Measurements from ENCODE around the gene UCKL1.

Gene UCKL1

DNA sequence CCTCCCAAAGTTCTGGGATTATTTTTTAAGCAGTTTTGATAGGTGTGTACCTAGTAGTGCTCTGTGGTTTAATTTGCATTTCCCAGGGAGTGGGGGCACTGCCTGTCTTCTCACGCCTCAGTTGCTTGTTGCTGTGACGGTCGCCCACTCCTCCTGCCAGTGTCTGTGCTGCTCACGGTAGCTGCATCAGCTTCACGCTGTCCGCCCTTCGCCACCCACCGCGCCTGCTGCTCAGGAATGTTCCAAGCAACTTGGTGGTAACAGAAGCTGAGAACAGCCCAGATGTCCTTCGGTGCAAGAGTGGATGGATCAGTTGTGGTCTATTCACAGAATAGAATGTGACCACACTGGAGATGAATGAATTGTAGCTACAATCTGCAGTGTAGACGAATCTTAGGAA, 38.4 kb downstream of the UCKL1 start:
- no peak for DNase-seq

DNA sequence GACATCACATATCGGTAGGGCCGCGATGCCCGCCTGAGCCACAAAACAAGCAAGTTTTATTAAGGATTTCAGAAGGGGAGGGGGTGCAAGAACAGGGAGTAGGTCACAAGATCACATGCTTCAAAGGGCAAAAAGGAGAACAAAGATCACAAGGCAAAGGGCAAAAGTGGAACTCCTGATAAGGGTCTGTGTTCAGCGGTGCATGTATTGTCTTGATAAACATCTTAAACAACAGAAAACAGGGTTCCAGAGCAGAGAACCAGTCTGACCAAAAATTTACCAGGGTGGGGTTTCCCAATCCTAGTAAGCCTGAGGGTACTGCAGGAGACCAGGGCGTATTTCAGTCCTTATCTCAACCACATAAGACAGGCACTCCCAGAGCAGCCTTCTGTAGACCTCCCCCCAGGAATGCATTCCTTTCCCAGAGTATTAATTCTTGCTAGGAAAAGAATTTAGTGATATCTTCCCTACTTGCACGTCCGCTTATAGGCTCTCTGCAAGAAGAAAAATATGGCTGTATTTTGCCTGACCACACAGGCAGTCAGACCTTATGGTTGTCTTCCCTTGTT, 39.8 kb downstream of the UCKL1 start:
- peak; percentile 54 for DNase-seq

DNA sequence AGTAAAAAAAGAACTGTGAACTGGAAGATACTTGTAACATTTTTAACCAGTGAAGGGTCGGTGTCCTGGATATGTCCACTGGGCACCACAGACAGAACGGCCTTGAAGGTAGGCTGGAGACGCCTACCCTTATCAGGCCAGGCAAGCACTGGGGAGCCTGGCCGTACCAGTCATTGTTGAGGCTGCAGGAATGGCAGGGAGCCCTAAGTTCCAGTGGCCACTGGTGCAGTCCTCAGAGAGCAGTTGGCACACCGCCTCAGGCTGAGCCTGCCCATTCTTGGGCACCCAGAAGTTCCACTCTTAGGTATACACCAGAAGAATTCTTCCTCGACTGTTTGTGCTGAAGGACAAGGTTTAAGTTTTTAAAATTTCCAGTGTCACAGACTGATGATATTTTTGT, 40.7 kb downstream of the UCKL1 start:
- DNase-seq: no peak

DNA sequence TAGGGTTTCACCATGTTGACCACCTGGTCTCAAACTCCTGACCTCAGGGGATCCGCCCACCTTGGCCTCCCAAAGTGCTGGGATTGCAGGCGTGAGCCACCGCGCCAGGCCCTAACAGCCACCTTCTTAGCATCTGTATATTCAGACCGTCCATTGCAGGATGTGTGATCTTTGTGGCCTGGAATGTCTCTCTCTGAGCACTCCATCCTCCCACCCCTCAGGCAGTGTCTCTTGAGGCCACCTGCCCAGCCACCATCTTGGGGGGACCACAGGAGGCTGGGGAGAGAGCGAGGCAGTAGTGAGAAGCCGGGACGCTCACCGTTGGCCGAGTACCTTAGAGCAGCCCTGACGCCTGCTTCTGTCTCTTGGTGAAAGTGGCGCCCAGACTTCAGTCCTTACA, 42.4 kb downstream of the UCKL1 start:
- no peak for DNase-seq

DNA sequence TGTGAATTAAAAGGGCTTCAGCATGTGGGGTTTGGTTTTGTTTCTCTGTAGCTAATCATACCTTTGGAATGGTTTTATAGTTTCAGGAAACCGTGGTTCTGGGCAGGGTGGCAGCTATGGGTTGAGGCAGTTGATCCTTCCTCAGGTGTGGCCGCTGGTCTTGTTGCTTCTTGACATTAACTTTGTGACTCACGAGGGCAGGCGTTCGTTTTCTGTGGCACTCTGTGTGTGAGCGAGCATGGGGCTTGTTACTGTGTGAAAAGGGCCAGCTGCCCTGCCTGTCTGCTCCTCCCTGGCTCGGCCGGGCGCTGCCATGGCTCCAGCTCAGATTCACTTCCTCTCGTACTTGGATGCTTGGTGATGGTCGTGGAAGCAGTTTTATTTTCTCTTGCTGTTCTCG, 45.0 kb downstream of the UCKL1 start:
- DNase-seq: no peak

DNA sequence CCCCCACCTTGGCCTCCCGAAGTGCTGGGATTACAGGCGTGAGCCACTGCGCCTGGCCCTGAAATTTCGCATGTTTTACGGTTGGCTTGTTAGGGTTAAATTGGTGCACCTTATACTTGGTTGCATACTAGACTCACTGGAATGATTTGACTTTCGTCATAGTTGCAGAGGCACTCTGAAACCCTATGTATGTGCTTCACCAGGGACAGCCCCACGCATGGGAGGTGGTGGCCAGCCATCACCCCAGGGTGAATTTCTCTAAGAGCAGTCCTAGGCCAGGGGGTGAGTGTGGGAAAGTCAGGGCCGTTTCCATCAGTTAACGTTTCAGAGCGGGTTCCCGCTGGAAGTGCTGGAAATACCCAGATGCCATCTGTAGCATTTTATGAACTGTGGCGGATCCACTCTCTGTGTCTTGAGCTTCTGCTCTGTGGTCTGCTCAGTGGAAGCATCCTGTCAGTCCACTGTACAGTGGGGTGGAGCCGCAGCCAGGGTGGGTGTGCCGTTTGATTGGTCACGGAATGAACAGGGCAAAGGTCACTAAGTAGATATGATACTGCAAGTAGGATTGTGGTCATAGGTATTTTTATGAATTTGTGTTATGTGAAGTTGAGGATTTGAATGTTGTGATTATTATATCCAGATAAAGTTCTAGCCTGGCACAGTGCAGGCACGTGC, 48.1 kb downstream of the UCKL1 start:
- DNase-seq: no peak

DNA sequence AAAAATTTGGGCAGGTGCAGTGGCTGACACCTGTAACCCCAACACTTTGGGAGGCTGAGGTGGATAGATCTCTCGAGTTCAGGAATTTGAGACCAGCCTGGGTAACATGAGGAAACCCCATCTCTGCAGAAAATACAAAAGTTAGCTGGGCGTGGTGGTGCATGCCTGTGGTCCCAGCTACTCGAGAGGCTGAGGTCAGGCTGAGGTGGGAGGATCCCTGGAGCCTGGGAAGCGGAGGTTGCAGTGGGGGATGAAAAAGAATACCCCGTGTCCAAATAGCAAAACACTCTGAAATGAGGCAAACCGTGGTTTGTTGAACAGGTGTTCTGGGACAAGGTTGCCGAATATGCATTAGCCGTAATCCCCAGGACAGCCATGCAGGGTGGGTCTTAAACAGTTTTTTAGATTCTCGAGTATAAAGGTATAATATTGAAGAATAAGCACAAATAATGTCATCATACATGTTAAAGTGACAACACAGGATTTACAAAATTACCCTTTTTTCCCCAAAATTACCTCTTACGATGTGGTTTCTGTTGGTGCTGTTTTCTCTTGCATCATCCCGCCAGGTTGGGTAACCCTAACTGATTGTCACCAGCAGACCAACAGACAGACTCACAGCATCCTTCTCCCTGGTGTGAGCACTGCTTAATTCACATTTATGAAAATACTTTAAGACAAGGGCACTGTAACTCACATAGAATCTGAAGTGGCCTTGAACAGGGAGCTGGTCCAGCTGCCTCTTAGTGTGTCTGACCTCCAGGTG, 52.2 kb downstream of the UCKL1 start:
- DNase-seq: peak; percentile 72

DNA sequence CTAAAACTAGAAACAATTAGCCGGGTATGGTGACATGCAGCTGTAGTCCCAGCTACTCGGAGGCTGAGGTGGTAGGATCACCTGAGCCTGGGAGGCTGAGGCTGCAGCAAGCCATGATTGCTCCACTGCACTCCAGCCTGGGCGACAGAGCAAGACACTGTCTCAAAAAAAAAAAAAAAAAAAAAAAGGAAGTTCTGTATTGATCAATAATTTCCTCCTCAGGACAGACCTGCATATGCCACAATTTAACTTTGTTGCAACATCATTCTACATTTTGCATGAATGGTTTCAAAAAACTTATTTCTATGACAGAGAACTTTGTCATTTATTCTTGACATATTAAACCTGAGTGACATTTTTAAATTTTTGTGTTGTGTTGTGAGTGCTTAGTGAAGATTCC, 55.8 kb downstream of the UCKL1 start:
- DNase-seq: peak; percentile 57

DNA sequence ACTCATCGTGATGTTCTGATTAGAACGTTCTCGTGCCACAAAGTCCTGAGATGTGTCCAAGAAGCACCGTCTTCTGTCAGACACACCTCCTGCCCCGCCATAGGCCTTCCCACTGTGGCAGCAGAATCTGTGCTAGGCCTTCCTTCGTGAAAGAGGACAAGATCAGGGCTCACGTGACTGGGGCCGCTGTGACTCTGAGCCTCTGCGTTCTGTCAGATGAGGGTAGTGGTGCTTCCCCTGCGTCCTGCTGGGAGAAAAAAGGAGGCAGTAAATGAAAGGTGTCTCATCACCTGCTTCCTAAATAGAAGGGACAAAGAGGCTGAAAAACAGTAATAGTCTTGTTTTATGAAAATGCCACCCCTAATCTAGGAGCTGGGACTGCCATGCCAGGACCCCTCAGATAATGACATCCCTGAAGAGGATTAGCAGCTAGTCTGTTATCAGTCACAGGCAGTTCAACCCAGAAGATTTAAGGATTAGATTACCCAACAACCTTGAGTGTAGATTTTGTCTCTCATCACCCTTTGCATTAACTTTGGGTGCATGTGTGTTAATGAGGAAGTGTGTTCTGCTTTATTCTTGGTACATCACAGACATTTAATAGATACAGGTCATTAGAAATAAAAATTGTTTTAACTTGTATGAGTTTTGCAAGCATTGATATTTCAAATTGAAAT, 57.2 kb downstream of the UCKL1 start:
- peak; percentile 69 for DNase-seq

DNA sequence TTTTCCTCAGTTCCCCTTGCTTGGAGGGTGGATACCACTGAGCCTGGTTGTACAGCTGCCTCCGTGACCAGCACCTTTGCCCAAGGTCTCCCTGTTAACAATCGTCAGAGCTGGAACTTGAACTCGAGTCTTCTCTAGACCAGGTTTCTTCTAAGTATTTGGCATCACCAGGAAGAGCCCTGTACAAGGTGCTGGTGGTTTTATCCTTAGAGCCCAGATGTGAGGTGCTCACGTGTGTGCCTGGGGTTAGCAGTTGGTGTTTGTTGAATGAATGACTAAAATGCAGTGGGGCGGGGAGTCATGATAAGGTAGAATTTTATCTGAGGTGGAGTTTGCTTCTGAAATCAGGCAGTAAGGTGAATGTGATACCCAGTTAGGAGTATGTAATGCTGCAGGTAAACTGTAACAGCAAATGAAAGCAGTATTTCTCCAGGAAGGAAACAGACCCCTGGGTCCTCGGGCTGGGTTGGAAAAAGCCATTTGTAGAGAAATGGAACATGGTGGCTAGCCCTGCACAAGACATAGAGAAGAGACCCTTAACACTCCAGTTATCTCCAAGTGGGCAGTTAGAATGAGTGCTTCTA, 58.1 kb downstream of the UCKL1 start:
- no peak for DNase-seq

DNA sequence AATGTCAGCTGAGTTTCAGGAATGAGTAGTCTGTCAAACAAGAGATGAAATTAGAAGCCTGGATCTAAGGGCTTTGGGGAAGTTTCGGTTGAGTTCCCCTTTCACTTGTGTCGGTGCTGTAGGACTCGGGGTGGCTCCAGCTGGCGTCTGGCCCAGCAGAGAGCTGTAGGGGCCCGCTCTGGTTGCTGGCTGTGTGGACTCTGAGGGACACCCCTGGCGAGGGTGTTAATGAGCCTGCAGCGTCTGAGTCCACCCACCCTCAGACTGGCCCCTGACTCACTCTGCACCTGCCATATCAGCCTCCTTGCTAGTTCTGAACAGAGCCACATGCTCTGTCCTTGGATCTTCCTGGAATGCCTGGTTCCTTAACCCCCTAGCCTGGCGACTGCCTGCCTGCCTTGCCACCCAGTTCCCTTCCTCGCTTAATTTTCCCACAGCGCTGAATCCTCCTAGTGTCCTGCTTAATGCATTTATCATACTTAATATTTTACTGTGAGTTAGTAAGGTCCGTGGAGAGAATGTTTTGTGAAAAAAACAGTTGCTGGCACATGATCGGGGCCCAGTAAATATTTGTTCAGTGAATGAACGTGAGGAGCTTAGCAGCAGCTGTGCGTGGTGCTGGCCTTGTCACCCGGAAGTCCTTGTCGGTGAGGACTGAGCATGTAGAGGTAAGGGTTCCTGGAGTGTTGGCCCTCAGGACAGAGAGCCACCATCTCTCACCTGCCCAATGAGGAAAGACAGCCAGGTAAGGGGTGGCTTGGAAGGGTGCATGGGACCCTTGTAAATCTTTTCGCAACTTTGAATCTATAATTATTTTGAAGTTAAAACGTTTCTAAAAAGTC, 59.7 kb downstream of the UCKL1 start:
- DNase-seq: peak; percentile 82

DNA sequence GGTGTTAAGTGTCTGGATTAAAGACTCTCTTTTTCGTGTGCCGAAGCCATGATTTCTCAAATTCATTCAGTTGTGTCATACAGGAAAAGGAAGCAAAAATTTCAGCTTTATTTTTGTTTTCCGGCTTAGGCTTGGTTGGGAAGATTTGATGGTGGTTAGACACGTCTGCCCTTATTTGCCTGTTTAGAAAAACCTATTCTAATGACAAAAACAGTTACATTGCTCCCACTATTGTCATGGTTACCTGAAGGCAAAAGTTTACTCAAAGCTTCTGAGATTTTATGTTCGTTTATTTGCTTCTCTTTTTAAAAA, 60.3 kb downstream of the UCKL1 start:
- DNase-seq: peak; percentile 46

DNA sequence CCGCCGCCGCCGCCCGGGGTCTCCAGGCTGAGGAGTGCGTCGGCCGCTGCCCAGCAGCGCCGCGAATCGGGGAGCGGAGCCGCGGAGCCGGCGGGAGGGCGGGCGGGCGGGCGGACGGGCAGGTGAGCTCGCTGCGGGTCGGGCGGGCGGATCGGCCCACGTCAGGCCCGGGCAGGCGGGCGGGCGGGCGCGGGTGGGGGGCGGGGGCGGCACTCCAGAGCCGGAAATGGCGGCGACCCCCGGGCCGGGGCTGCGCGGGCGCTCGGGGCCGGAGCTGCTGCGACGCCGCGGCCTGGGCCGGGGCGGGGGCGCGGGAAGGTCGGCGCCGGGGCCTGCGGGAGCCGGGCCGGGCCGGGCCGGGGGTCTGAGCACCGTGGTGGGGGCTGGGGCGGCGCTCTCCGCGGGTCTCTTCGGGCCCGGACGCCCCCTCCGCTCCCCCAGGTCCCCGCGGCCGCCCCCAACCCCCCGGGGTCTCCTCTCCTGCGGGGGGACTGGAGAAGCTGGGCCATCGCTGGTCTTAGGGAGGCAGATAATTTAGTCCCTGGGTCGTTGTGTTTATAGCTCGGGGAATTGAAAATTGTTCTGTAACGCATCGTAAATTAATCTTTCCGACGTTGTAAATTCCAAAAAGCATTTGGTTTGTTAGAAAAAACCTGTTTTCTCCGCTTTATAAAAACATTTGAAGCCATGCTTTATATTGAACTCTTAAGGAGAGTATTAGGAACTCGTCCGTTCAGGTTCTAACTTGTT, 60.8 kb downstream of the UCKL1 start:
- peak; percentile 23 for DNase-seq

DNA sequence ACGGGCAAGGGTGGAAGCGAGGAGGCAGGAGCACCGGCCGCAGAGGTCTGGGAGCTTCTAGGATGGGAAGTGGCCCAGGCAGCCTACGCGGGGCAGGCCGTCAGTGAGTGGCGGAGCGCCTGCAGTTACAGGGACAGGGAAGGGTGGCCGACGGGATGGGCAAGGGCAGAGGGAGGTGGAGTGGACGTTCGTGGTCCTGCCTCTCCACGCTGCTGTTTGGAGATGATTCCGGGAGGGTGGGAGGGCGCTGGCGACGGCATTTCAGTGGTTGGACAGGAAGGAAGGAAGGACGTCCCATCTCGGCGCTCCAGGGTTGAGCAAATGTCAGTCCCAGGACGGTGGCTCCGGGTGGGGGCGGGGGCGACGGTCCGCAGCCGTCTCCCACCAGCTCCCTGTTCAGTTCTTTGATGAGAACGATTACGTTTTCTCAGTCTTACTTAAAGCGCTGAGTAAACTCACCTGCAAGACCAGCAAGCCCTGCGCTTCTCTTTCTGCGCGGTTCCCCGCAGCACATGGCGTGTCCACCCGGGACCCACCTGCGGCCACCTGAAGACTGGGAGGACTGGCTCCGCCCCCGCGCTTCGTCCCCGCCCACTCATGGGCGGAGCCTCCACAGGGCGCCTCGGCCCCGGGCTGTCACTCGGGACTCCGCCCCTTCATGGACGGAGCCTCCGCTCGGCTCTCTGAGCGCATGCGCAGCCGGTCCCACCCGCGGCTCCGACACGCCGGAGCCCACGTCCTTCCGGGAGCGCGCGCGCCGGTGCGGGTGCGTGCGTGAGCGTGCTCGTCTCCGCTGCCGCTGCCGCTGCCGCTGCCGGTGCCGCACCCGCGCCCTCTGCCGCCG, 61.6 kb downstream of the UCKL1 start, which contains the start of gene DNAJC5:
TSS of gene DNAJC5 (plus strand) at position 769 of the 844 bp plus-strand sequence. CDS start 33,220 bp downstream, outside the sequence.
- DNase-seq: peak; percentile 98

DNA sequence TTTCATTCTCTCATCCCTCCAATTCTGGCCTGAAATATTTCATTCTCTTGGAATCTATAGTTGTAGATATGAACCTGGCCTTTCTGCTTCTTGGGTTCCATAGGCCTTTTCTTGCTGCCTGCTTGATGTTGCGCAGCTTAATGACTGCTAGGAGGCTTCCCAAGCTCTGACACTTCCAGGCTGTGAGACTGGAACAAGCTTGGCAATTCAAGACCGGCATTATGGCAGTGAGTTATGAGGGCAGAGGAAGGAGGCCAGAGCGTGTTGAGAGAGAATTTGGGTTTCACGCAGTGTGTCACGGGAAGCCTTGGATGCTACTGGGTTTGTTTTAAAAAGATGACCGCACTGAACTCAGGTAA, 62.2 kb downstream of the UCKL1 start:
- DNase-seq: no peak

DNA sequence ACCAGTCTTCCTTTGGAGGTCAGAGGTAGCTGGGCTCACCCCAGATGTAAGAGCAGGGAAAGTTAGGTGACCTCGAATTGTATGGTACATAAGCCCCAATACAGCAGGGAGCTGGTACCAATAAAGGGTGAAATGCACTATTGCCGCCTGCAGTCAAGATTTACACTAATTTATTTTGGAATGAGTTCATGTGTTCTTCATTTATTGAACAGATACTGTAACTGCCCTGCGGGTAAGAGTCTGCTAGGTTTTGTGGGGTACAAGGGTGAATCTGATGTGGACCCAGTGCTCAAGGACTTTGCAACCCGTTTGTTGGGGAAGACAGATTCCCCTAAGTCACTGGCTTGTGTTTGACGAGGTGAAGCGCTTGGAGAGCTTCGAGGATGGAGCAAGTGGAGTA, 63.8 kb downstream of the UCKL1 start:
- DNase-seq: no peak

DNA sequence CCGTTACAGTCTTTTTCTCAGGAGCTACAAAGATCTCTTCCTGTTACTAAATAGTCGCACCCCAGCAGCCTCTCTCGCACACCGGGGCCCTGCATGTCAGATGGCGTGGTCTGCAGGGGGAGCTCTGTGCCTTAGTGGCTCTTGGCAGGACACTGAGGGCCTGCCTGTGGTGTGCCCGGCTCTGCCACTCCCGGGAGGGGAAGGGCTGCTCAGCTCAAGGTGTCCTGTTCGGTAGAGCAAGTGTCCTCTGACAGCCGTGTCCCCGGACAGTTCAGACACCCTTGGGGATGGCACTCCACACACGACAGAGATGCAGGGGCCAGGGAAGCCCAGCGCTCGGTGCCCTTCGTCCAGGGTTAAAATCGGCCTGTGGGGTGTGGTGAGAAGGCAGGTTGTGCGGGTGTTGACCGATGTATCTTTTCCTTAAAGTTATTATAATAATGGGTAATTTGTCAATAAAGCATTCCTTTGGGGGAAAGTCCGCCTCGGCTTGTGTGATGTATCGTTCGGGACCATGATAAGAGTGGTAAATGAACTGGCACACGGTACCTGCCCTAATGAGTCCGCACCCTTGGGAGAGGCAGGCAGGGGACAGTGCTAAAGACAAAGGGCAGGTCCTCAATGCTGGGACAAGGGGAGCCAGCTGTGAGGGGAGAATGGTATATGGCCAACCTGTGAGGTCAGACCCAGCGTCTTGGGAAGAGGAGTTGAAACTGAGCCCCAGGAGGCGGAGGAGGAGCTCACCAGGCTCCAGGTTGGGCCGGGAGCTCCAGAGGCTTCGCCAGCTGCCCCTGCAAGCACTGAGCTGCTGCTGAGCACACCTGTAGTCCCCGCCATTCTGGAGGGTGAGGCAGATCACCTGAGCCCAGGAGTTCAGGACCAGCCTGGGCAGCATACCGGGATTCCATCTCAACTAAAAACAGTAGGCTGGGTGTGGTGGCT, 64.9 kb downstream of the UCKL1 start:
- peak; percentile 47 for DNase-seq

DNA sequence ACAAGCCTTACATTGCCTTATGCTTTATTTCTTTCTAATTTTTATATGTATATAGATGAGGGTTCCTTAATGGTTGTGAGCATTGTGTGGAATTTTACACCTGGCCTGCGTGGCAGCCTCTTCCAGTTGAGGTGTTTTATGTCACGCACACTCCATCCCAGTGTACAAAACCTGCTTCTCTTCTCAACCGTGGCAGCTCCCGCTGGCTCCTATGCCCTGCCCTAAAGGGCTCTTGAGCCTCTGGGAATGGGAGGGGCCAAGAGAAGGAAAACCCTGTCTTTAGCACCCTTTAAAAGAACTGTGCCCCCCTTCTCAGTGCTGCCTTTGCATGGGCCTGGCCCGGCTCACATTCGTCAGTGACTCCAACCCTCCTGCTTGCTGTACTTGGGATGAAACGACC, 65.6 kb downstream of the UCKL1 start:
- no peak for DNase-seq

DNA sequence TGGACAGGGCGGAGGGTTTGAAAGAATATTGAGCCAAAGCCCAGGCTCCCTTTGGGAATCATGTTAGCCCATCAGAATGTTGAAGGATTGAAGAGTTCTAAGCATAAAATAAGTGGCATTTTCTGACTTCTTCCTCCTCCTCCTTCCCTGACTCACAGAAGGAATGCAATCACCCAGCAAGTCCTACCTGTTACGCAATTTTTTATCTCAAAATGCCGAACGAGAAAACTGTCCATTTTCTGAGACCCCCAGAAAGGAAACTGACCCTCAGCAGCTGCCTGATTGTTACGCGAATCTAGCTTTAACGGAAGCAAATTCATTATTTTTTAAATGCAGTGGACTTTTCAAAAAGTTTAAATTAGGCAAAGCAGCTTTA, 66.0 kb downstream of the UCKL1 start:
- DNase-seq: no peak

All from hematopoietic multipotent progenitor cell treated with erythropoietin and hydrocortisone succinate and interleukin-3 and kit ligand, for 4 days (in vitro differentiated cells).